Urinary bladder (tissue), 4 donors: ENCODE data around the gene KDM8. TPM values are rescaled to one million over a fixed set of nuclear protein-coding genes. Genes with fewer than 3 reads are reported as not detected.
A peak's percentile ranks its signal among the peaks of the same experiment; 100 is the strongest.
"Not testable (repeated sequence)": the region's sequence is repeated elsewhere in the genome, so short reads cannot be mapped to it uniquely, and the experiment has no call there.

ENCODE experiments used
- DNase-seq: peaks from one replicate; pipeline ENCODE4 v3.0.0-alpha.2; 2015; ENCODE audit errors: extremely low spot score
- H3K27ac ChIP-seq: one replicate; pipeline ENCODE4 v1.5.1; 2013; ENCODE audit warnings: low read depth, mild to moderate bottlenecking, moderate library complexity
- H3K36me3 ChIP-seq: one replicate; pipeline ENCODE4 v1.6.1; 2013; ENCODE audit warnings: mild to moderate bottlenecking, moderate library complexity; ENCODE audit not compliant: insufficient read depth
- H3K4me1 ChIP-seq: one replicate; pipeline ENCODE4 v1.6.1; 2013; ENCODE audit warnings: mild to moderate bottlenecking, moderate library complexity; ENCODE audit not compliant: insufficient read depth
- H3K4me3 ChIP-seq: one replicate; pipeline ENCODE4 v1.5.1; 2013; ENCODE audit warnings: low read depth, low read length
- WGBS: extraction: QIAGEN DNeasy Blood & Tissue Kit; methylation state at CpG from one replicate; pipeline ENCODE4 v1.1.7; 2013; 5-methylcytosine and 5-hydroxymethylcytosine counted together
- polyA plus RNA-seq: library from polyadenylated mRNA; stranded (reverse); fragments of 200-250 nt; gene quantifications from one replicate; pipeline ENCODE4 v1.2.3, GENCODE V29; 2013
- total RNA-seq: library from RNA; depleted of rRNA; stranded (reverse); fragments of >200 nt; gene quantifications from one replicate; pipeline ENCODE4 v1.2.3, GENCODE V29; 2014
- donor health status: healthy with polysubstance abuse.
- donor health status: healthy.

The KDM8 gene
- total and polyA plus RNA-seq, 2 donors, result 3.3 to 4.4 TPM

GRCh38 chr16:27198451-27199234 lies 4.7 kb upstream of the KDM8 start:
- Histone ChIP-seq H3K27ac (no peak overlapping the region), H3K4me3 (no peak overlapping the region), H3K4me1 (no peaks in the 10 kb centered on the region), H3K36me3 (no peaks in the 10 kb centered on the region)
- WGBS, result 83% methylated on average over 12 of the region's 12 CpGs
- no peak for DNase-seq

- 88% methylated on average over 3 of the region's 3 CpGs for WGBS
- Histone ChIP-seq H3K27ac (no peak overlapping the region), H3K4me1 (no peaks in the 10 kb centered on the region), H3K4me3 (no peak overlapping the region), H3K36me3 (no peaks in the 10 kb centered on the region)
- no peak for DNase-seq
These were observed 4.1 kb upstream of the KDM8 start for GRCh38 chr16:27199235-27199586.

DNA sequence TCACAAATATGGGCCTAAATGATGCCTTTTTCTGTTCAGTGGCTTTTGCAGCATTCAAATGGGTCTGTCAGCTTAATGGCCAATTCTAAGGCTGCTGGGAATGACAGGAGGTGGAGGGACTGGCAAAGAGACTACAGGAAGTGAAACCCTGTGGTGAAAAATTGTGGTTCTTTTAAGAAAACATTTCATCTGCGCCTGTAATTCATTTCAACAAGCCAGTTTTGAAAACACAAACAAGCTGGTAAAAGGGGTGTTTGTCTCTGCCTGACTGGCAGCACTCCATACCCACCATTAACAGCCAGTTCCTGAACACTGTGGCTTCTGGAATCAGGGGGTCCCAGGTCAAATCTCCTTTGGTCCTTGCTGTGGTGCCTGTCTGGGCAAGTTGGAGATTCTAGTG lies 3.6 kb upstream of the KDM8 start:
- H3K36me3 ChIP-seq, result no peaks in the 10 kb centered on the region
- DNase-seq, result no peak
- no peaks in the 10 kb centered on the region for H3K4me1 ChIP-seq
- WGBS, result 60% methylated on average over 1 of the region's 1 CpG
- no peak overlapping the region for H3K4me3 ChIP-seq
- no peak overlapping the region for H3K27ac ChIP-seq

GRCh38 chr16:27200914-27201313 lies 2.4 kb upstream of the KDM8 start:
- DNase-seq, H3K4me3 ChIP-seq: not testable (repeated sequence)
- WGBS, result 93% methylated on average over 3 of the region's 3 CpGs

GRCh38 chr16:27202923-27203506 lies 311 bp upstream of the KDM8 start:
- peak overlapping the region; percentile 93 for H3K27ac ChIP-seq
- no peaks in the 10 kb centered on the region for H3K36me3 ChIP-seq
- no peaks in the 10 kb centered on the region for H3K4me1 ChIP-seq
- no peak for DNase-seq
- H3K4me3 ChIP-seq, result peak overlapping the region; percentile 37
- 24% methylated on average over 19 of the region's 19 CpGs for WGBS

More at GRCh38 chr16:27200914-27201313, 2.4 kb upstream of the KDM8 start:
- not testable (repeated sequence) for H3K27ac ChIP-seq, H3K4me1 ChIP-seq, H3K36me3 ChIP-seq

DNA sequence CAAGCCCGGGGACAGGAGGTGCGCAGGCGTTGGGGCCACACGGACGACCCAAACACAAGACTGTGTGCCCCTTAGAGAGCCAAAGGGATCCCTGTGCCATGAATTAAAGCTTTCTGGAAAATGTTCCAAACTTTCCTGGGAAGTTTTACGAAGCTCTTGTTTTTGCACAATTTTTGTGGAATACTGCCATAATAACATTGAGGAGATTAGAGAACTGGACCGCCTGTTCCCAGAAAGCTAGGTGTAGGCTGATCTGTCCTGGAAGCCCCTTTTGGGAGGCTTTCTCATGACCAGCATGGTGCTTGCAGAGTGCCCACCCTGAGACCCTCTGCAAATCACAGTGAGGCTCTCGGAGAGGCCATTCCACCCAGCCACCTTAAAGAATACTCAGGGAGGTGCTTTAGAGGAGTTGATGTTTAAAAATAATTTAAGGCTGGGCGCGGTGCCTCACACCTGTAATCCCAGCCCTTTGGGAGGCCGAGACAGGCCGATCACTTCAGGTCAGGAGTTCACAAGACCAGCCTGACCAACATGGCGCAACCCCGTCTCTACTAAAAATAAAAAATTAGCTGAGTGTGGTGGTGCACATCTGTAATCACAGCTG lies 1.1 kb downstream of the KDM8 start:
- no peak for DNase-seq
- Histone ChIP-seq H3K36me3 (no peaks in the 10 kb centered on the region), H3K27ac (peak overlapping the region; percentile 96), H3K4me3 (peak overlapping the region; percentile 53), H3K4me1 (no peaks in the 10 kb centered on the region)
- 51% methylated on average over 14 of the region's 14 CpGs for WGBS

DNA sequence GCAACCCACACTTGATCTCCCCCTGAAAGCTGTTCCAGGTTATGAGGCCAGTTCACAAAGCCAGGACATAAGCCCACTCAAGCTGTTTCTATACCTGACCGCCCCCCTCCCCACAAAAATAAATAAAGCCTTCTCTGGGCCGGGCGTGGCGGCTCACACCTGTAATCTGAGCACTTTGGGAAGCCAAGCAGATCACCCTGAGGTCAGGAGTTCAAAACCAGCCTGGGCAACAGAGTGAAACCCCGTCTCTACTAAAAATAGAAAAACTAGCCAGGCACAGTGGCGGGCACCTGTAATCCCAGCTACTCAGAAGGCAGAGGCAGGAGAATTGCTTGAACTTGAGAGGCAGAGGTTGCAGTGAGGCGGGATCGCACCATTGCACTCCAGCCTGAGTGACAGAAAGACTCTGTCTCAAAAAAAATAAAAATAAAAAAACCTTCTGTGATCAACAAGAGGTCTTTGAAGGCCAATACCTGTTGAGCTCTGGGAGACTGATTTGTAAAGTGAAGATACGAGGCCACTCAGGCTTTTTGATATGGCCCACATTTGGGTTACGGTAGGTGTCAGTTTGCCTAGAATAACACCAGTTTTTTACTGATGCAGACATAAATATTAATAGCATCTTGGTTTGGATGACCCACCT lies 2.2 kb downstream of the KDM8 start:
- 92% methylated on average over 10 of the region's 10 CpGs for WGBS
- no peak overlapping the region for H3K27ac ChIP-seq
- no peak overlapping the region for H3K4me3 ChIP-seq
- no peak for DNase-seq
- H3K4me1 ChIP-seq, result no peaks in the 10 kb centered on the region
- H3K36me3 ChIP-seq, result no peaks in the 10 kb centered on the region

DNA sequence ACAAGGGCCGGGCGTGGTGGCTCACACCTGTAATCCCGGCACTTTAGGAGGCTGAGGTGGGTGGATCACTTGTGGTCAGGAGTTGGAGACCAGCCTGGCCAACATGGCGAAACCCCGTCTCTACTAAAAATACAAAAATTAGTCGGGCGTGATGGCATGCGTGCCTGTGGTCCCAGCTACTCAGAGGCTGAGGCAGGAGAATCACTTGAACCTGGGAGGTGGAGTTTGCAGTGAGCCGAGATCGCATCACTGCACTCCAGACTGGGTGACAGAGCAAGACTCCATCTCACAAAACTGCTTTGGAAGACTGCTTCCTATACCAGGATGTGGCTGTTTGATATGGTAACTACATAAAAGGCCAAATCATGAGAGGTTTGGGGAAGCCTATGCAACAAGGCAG lies 3.8 kb downstream of the KDM8 start:
- DNase-seq, H3K36me3 ChIP-seq, H3K27ac ChIP-seq, H3K4me3 ChIP-seq, H3K4me1 ChIP-seq: not testable (repeated sequence)
- 97% methylated on average over 10 of the region's 10 CpGs for WGBS

- no peak for DNase-seq
- Histone ChIP-seq H3K27ac (no peak overlapping the region), H3K4me1 (no peaks in the 10 kb centered on the region), H3K4me3 (no peak overlapping the region), H3K36me3 (no peaks in the 10 kb centered on the region)
- 75% methylated on average over 8 of the region's 8 CpGs for WGBS
These were observed 4.9 kb downstream of the KDM8 start for GRCh38 chr16:27208081-27208680.

- Histone ChIP-seq H3K36me3 (no peaks in the 10 kb centered on the region), H3K4me1 (no peaks in the 10 kb centered on the region), H3K27ac (no peak overlapping the region), H3K4me3 (no peak overlapping the region)
- no peak for DNase-seq
- 93% methylated on average over 3 of the region's 3 CpGs for WGBS
These were observed 5.5 kb downstream of the KDM8 start for GRCh38 chr16:27208796-27209195.

- Histone ChIP-seq H3K4me3 (no peak overlapping the region), H3K36me3 (no peaks in the 10 kb centered on the region), H3K27ac (no peak overlapping the region), H3K4me1 (no peaks in the 10 kb centered on the region)
- DNase-seq, result no peak
- WGBS, result 93% methylated on average over 8 of the region's 8 CpGs
These were observed 6.3 kb downstream of the KDM8 start for GRCh38 chr16:27209591-27209990.

- no peak for DNase-seq
- Histone ChIP-seq H3K36me3 (peaks cover 3% of the 10 kb centered on the region), H3K4me1 (no peaks in the 10 kb centered on the region), H3K4me3 (no peak overlapping the region), H3K27ac (no peak overlapping the region)
- WGBS, result 95% methylated on average over 17 of the region's 17 CpGs
These were observed 6.8 kb downstream of the KDM8 start for GRCh38 chr16:27210174-27210573.

- Histone ChIP-seq H3K36me3 (peaks cover 3% of the 10 kb centered on the region), H3K4me1 (no peaks in the 10 kb centered on the region), H3K4me3 (no peak overlapping the region), H3K27ac (no peak overlapping the region)
- DNase-seq, result no peak
- 96% methylated on average over 10 of the region's 10 CpGs for WGBS
These were observed 7.7 kb downstream of the KDM8 start for GRCh38 chr16:27211026-27211425.
